Breast epithelium (tissue), 4 donors: ENCODE results near the gene DUXB. TPM values are rescaled to one million over a fixed set of nuclear protein-coding genes. Genes with fewer than 3 reads are reported as not detected.

Experiments
- DNase-seq, 2 donors: peaks; one replicate each; pipeline ENCODE4 v3.0.0-alpha.2; 2019; ENCODE audit warnings: low spot score in 2 of 2
- H3K27ac ChIP-seq, 2 donors: fragments of 200-600 bp; sonication (generic) in 1 of 2; one replicate each; pipeline ENCODE4 v1.5.1; 2016 to 2019; ENCODE audit warnings: mild to moderate bottlenecking in 1 of 2
- H3K27me3 ChIP-seq, 2 donors: fragments of 200-600 bp; sonication (generic) in 1 of 2; one replicate each; pipeline versions ENCODE4 v1.5.1 to v1.6.0; 2017 to 2019; ENCODE audit warnings: control low read depth in 1 of 2, mild to moderate bottlenecking in 1 of 2
- H3K36me3 ChIP-seq: fragments of 200-600 bp; one replicate; pipeline ENCODE4 v1.5.1; 2019
- H3K4me1 ChIP-seq, 2 donors: fragments of 200-600 bp; sonication (generic); one replicate each; pipeline ENCODE4 v1.5.1; 2016 to 2019; ENCODE audit warnings: control low read depth in 1 of 2
- H3K4me3 ChIP-seq, 3 donors: fragments of 200-600 bp; sonication (generic); 1 replicate in 2 of 3; 2 replicates in 1 of 3; pipeline ENCODE4 v1.5.1; 2016 to 2019; ENCODE audit warnings: mild to moderate bottlenecking in 3 of 3, moderate library complexity in 2 of 3
- H3K9me3 ChIP-seq, 2 donors: fragments of 200-600 bp; sonication (generic) in 1 of 2; one replicate each; pipeline ENCODE4 v1.5.1; 2016 to 2019; ENCODE audit warnings: control low read depth in 1 of 2
- POLR2A ChIP-seq: fragments of 450-650 bp; IDR thresholded peaks from one replicate; pipeline ENCODE4 v1.6.1; 2016; ENCODE audit warnings: antibody characterized with exemption, mild to moderate bottlenecking, moderate library complexity
- POLR2AphosphoS5 ChIP-seq, 3 donors: sonication (generic); formaldehyde crosslinking; IDR thresholded peaks; one replicate each; pipeline ENCODE4 v1.6.1; 2017; ENCODE audit warnings: antibody characterized with exemption in 3 of 3
- intact Hi-C: fragments of 100-400 bp; cut with DNase I; formaldehyde crosslinking; loops from one replicate; pipeline ENCODE4 v1.15.1; 2023; ENCODE audit warnings: low total_unique reads
- total RNA-seq, 3 donors: library from RNA; depleted of rRNA; stranded (reverse); fragments of >200 nt; gene quantifications; one replicate each; pipeline ENCODE4 v1.1.0, GENCODE V29; 2016
- TF ChIP-seq, protein P1 (sequence below), 3 donors: fragments of 450-650 bp; IDR thresholded peaks; one replicate each; pipeline ENCODE4 v1.5.1; 2016 to 2017; ENCODE audit warnings: antibody characterized with exemption in 3 of 3, mild to moderate bottlenecking in 3 of 3, moderate library complexity in 3 of 3

The DUXB gene
- total RNA-seq, 3 donors from 2014 or later: not detected

DNA sequence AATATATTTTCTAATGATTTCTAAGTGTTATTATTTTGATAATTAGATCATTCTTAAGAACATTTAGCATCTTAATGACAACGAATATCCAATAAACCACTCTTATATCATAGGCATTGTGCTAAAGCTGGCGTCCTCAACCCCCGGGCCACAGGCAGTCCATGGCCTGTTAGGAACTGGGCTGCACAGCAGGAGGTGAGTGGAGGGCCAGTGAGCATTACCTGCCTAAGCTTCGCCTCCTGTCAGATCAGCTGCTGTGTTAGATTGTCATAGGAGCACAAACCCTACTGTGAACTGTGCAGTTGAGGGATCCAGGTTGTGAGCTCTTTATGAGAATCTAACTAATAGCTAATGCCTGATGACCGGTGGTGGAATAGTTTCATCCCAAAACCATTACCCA, 3.7 kb downstream of the DUXB start:
- H3K27me3 ChIP-seq: no peaks in the 10 kb centered on the region
- DNase-seq: no peak
- H3K9me3 ChIP-seq: no peaks in the 10 kb centered on the region
- no peaks in the 10 kb centered on the region for H3K4me1 ChIP-seq
- H3K36me3 ChIP-seq: no peaks in the 10 kb centered on the region
- intact Hi-C loops: no loop called here
- H3K27ac ChIP-seq: no peak overlapping the region
- no peak overlapping the region for H3K4me3 ChIP-seq
- TF ChIP-seq, protein P1, sequence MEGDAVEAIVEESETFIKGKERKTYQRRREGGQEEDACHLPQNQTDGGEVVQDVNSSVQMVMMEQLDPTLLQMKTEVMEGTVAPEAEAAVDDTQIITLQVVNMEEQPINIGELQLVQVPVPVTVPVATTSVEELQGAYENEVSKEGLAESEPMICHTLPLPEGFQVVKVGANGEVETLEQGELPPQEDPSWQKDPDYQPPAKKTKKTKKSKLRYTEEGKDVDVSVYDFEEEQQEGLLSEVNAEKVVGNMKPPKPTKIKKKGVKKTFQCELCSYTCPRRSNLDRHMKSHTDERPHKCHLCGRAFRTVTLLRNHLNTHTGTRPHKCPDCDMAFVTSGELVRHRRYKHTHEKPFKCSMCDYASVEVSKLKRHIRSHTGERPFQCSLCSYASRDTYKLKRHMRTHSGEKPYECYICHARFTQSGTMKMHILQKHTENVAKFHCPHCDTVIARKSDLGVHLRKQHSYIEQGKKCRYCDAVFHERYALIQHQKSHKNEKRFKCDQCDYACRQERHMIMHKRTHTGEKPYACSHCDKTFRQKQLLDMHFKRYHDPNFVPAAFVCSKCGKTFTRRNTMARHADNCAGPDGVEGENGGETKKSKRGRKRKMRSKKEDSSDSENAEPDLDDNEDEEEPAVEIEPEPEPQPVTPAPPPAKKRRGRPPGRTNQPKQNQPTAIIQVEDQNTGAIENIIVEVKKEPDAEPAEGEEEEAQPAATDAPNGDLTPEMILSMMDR (IDR thresholded peaks at IDR 0.05): no peak
- TF ChIP-seq POLR2AphosphoS5 (IDR thresholded peaks at IDR 0.05): no peak
- TF ChIP-seq POLR2A: no peak

GRCh38 chr16:75695708-75696107, 5.6 kb downstream of the DUXB start:
- DNase-seq: no peak
- Histone ChIP-seq H3K27me3 (no peaks in the 10 kb centered on the region), H3K4me3 (no peak overlapping the region), H3K4me1 (no peaks in the 10 kb centered on the region), H3K9me3 (no peaks in the 10 kb centered on the region), H3K36me3 (no peaks in the 10 kb centered on the region), H3K27ac (no peak overlapping the region)
- TF ChIP-seq POLR2AphosphoS5 (IDR thresholded peaks at IDR 0.05) (no peak), POLR2A (no peak)
- TF ChIP-seq, protein P1 (IDR thresholded peaks at IDR 0.05): no peak
- intact Hi-C loops: no loop called here

- Histone ChIP-seq H3K36me3 (no peaks in the 10 kb centered on the region), H3K4me3 (no peak overlapping the region), H3K27me3 (no peaks in the 10 kb centered on the region), H3K4me1 (no peaks in the 10 kb centered on the region), H3K27ac (no peak overlapping the region), H3K9me3 (no peaks in the 10 kb centered on the region)
- DNase-seq: no peak
- intact Hi-C loops: no loop called here
- TF ChIP-seq, protein P1 (IDR thresholded peaks at IDR 0.05): no peak
- no peak for TF ChIP-seq POLR2A
- TF ChIP-seq POLR2AphosphoS5 (IDR thresholded peaks at IDR 0.05): no peak
Observed at GRCh38 chr16:75687361-75687760, 13.9 kb downstream of the DUXB start.

DNA sequence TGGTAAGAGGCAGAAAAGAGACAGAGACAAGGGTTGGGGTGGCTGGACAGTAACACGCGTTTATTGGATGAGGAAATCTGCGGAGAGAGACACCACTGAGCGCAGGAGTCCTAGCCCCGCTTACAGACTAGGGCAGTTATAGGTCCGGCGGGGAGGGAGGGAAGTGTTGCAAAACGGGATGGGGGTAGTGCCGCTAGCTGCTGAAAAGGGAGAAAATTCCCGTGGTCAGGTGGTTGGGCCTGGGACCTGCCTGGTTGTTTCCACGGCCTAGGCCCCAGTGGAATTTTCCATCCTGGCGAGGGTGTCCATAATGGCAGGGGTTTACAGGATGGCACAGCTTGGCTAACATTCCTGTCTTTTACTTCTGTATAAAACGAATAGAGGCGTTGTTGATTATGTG, 19.0 kb downstream of the DUXB start:
- no peak for DNase-seq
- intact Hi-C loops: no loop called here

DNA sequence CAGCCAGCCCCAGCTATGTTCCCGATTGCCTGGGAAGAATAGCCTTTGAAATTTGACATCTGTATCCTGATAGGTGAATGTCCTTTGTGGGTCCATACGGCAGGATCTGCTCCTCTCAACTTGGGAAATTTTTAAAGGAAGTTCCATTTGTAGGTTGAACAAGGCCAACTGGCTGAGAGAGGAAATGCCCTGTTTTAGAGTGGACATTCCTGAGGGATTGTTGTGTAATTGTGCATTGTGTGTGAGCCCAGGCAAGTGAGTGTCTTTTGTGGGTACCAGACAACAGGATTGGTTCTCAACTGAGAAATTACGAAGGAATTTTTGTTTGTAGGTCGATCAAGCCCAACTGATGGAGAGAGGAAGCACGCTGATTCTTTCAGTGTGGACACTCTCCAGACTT, 21.9 kb downstream of the DUXB start:
- no peaks in the 10 kb centered on the region for H3K27me3 ChIP-seq
- no peak overlapping the region for H3K4me3 ChIP-seq
- no peak for TF ChIP-seq POLR2A
- TF ChIP-seq POLR2AphosphoS5 (IDR thresholded peaks at IDR 0.05): no peak
- TF ChIP-seq, protein P1 (IDR thresholded peaks at IDR 0.05): no peak
- no peaks in the 10 kb centered on the region for H3K9me3 ChIP-seq
- intact Hi-C loops: no loop called here
- no peak for DNase-seq
- no peaks in the 10 kb centered on the region for H3K4me1 ChIP-seq
- H3K36me3 ChIP-seq: no peaks in the 10 kb centered on the region
- H3K27ac ChIP-seq: no peak overlapping the region

More for the DNA sequence above, 19.0 kb downstream of the DUXB start:
- no peaks in the 10 kb centered on the region for H3K9me3 ChIP-seq
- H3K27ac ChIP-seq: no peak overlapping the region
- no peaks in the 10 kb centered on the region for H3K4me1 ChIP-seq
- H3K36me3 ChIP-seq: no peaks in the 10 kb centered on the region
- no peaks in the 10 kb centered on the region for H3K27me3 ChIP-seq
- TF ChIP-seq POLR2A (no peak), POLR2AphosphoS5 (IDR thresholded peaks at IDR 0.05) (no peak)
- TF ChIP-seq, protein P1 (IDR thresholded peaks at IDR 0.05): no peak
- H3K4me3 ChIP-seq: no peak overlapping the region
